Neural crest cell (in vitro differentiated cells): ENCODE data around the gene AGBL4. TPM values are rescaled to one million over a fixed set of nuclear protein-coding genes. Genes with fewer than 3 reads are reported as not detected.

Experiments used
- DNase-seq: peaks from one replicate; pipeline ENCODE4 v3.0.0; 2021; ENCODE audit warnings: low read depth, mixed read lengths, low spot score
- H3K27ac Mint-ChIP-seq: one replicate; pipeline ENCODE4 v1.8.0; 2021; ENCODE audit warnings: mild to moderate bottlenecking, mixed read lengths; ENCODE audit not compliant: unreplicated experiment
- H3K27me3 Mint-ChIP-seq: 2 replicates; pipeline ENCODE4 v1.8.0; 2021; ENCODE audit warnings: low read depth, mild to moderate bottlenecking, mixed read lengths
- H3K36me3 Mint-ChIP-seq: 2 replicates; pipeline ENCODE4 v1.8.0; 2021; ENCODE audit warnings: low read depth, mild to moderate bottlenecking, mixed read lengths
- H3K4me1 Mint-ChIP-seq: 2 replicates; pipeline ENCODE4 v1.8.0; 2021; ENCODE audit warnings: mixed read lengths
- H3K4me3 Mint-ChIP-seq: one replicate; pipeline ENCODE4 v1.8.0; 2021; ENCODE audit warnings: mild to moderate bottlenecking, mixed read lengths
- H3K9me3 Mint-ChIP-seq: 2 replicates; pipeline ENCODE4 v1.8.0; 2021; ENCODE audit warnings: mixed read lengths
- total RNA-seq: library from RNA; stranded (reverse); gene quantifications from 2 replicates; pipeline ENCODE4 v1.2.1, GENCODE V29; 2021
- TF ChIP-seq, protein P1 (sequence below): fragments of 200-600 bp; sonication (generic); conservative IDR thresholded peaks from 2 replicates; pipeline ENCODE4 v1.5.0; 2021; ENCODE audit warnings: antibody characterized with exemption, mild to moderate bottlenecking

Gene AGBL4
- total RNA-seq, 1 donor from 2014 or later: 0.09 TPM

DNA sequence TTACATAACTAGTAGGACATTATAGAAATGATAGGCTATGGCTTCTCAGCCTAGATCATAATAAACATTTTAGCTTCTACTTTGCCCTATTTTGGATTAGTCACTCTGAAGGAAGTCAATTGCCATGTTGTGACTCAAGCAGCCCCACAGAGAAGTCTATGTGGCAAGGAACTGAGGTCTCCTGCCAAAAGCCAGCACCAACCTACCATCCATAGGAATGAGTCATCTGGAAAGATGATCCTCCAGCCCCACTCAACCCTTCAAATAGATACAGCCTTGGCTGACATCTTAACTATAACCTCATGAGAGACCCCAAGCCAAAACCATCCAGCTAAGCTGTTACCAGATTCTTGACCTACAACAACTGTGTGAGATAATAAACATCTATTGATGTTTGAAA, 1170.7 kb downstream of the AGBL4 start:
- no peak overlapping the region for H3K27ac Mint-ChIP-seq
- no peak for DNase-seq
- H3K27me3 Mint-ChIP-seq: peaks cover 4% of the 10 kb centered on the region
- H3K4me3 Mint-ChIP-seq: no peak overlapping the region
- no peaks in the 10 kb centered on the region for H3K36me3 Mint-ChIP-seq
- H3K4me1 Mint-ChIP-seq: no peaks in the 10 kb centered on the region
- TF ChIP-seq, protein P1, sequence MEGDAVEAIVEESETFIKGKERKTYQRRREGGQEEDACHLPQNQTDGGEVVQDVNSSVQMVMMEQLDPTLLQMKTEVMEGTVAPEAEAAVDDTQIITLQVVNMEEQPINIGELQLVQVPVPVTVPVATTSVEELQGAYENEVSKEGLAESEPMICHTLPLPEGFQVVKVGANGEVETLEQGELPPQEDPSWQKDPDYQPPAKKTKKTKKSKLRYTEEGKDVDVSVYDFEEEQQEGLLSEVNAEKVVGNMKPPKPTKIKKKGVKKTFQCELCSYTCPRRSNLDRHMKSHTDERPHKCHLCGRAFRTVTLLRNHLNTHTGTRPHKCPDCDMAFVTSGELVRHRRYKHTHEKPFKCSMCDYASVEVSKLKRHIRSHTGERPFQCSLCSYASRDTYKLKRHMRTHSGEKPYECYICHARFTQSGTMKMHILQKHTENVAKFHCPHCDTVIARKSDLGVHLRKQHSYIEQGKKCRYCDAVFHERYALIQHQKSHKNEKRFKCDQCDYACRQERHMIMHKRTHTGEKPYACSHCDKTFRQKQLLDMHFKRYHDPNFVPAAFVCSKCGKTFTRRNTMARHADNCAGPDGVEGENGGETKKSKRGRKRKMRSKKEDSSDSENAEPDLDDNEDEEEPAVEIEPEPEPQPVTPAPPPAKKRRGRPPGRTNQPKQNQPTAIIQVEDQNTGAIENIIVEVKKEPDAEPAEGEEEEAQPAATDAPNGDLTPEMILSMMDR: no peak
- H3K9me3 Mint-ChIP-seq: no peaks in the 10 kb centered on the region

- no peak overlapping the region for H3K4me3 Mint-ChIP-seq
Observed at GRCh38 chr1:48851638-48852037, 1172.1 kb downstream of the AGBL4 start.

GRCh38 chr1:48848035-48848434, 1175.7 kb downstream of the AGBL4 start:
- H3K4me1 Mint-ChIP-seq: no peaks in the 10 kb centered on the region
- no peak overlapping the region for H3K27ac Mint-ChIP-seq
- no peak for DNase-seq
- TF ChIP-seq, protein P1: no peak
- H3K9me3 Mint-ChIP-seq: no peaks in the 10 kb centered on the region
- H3K4me3 Mint-ChIP-seq: no peak overlapping the region
- no peaks in the 10 kb centered on the region for H3K36me3 Mint-ChIP-seq
- H3K27me3 Mint-ChIP-seq: peaks cover 5% of the 10 kb centered on the region

More at GRCh38 chr1:48851638-48852037, 1172.1 kb downstream of the AGBL4 start:
- TF ChIP-seq, protein P1: no peak
- H3K4me1 Mint-ChIP-seq: no peaks in the 10 kb centered on the region
- H3K9me3 Mint-ChIP-seq: no peaks in the 10 kb centered on the region
- H3K27ac Mint-ChIP-seq: no peak overlapping the region
- DNase-seq: no peak
- no peaks in the 10 kb centered on the region for H3K27me3 Mint-ChIP-seq
- no peaks in the 10 kb centered on the region for H3K36me3 Mint-ChIP-seq

DNA sequence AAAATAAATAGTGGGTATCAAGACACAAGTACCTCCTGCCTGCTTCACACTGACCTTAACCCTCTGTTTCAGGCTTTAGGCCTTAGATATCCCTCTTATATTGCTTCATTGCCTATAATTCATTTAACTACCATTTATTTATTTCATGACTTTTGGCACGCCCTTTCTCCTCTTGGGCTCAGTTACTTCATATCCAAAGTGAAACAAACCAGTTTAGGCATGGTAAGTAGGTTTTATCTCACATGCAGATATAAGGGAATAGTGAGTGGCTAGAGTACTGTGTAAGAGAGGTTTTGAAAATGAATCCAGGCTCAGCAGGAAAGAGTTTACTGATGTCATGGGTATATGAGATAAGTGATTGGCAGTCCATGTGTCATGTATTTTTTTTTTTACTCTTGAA, 1177.3 kb downstream of the AGBL4 start:
- peaks cover 17% of the 10 kb centered on the region for H3K27me3 Mint-ChIP-seq
- H3K4me1 Mint-ChIP-seq: no peaks in the 10 kb centered on the region

GRCh38 chr1:48844187-48844586, 1179.6 kb downstream of the AGBL4 start:
- no peaks in the 10 kb centered on the region for H3K9me3 Mint-ChIP-seq
- no peak for DNase-seq
- no peaks in the 10 kb centered on the region for H3K4me1 Mint-ChIP-seq
- TF ChIP-seq, protein P1: no peak
- no peak overlapping the region for H3K27ac Mint-ChIP-seq
- H3K4me3 Mint-ChIP-seq: no peak overlapping the region
- peaks cover 25% of the 10 kb centered on the region for H3K27me3 Mint-ChIP-seq
- H3K36me3 Mint-ChIP-seq: no peaks in the 10 kb centered on the region

More for the DNA sequence above, 1177.3 kb downstream of the AGBL4 start:
- Mint-ChIP-seq H3K4me3 (no peak overlapping the region), H3K9me3 (no peaks in the 10 kb centered on the region), H3K27ac (no peak overlapping the region), H3K36me3 (no peaks in the 10 kb centered on the region)
- TF ChIP-seq, protein P1: no peak
- no peak for DNase-seq

DNA sequence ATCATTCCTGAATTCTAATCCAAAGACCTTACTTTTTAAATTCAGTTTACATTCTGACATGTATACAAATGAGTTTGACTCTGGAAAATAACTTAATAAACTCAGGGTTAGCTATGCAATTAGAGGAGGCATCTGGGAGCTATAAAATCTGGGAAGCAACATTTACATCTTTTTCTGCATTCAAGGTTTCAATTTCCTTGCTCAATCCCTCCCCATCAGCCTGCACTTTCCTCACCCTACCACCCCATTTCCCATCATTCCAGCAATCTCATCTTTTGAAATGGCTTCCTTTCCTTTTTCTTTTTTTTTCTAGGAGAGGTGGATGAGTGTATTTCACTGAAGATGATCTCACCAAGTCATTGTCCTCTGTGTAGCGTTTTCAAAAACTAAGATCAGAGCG, 1181.8 kb downstream of the AGBL4 start:
- H3K9me3 Mint-ChIP-seq: no peaks in the 10 kb centered on the region
- no peak overlapping the region for H3K4me3 Mint-ChIP-seq
- H3K4me1 Mint-ChIP-seq: no peaks in the 10 kb centered on the region
- H3K27ac Mint-ChIP-seq: no peak overlapping the region
- no peak for DNase-seq
- peaks cover 45% of the 10 kb centered on the region for H3K27me3 Mint-ChIP-seq
- H3K36me3 Mint-ChIP-seq: no peaks in the 10 kb centered on the region
- TF ChIP-seq, protein P1: no peak
